ENCODE results near the gene AKTIP.

- TF ChIP-seq, protein P1, sequence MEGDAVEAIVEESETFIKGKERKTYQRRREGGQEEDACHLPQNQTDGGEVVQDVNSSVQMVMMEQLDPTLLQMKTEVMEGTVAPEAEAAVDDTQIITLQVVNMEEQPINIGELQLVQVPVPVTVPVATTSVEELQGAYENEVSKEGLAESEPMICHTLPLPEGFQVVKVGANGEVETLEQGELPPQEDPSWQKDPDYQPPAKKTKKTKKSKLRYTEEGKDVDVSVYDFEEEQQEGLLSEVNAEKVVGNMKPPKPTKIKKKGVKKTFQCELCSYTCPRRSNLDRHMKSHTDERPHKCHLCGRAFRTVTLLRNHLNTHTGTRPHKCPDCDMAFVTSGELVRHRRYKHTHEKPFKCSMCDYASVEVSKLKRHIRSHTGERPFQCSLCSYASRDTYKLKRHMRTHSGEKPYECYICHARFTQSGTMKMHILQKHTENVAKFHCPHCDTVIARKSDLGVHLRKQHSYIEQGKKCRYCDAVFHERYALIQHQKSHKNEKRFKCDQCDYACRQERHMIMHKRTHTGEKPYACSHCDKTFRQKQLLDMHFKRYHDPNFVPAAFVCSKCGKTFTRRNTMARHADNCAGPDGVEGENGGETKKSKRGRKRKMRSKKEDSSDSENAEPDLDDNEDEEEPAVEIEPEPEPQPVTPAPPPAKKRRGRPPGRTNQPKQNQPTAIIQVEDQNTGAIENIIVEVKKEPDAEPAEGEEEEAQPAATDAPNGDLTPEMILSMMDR (IDR thresholded peaks at IDR 0.05): no peak
- no peak for TF ChIP-seq ZFX (IDR thresholded peaks at IDR 0.05; ENCODE audit: borderline replicate concordance)
Observed at GRCh38 chr16:53541326-53541725, 38.3 kb upstream of the AKTIP start.
